Measurements from ENCODE around the gene PCDH1.

DNA sequence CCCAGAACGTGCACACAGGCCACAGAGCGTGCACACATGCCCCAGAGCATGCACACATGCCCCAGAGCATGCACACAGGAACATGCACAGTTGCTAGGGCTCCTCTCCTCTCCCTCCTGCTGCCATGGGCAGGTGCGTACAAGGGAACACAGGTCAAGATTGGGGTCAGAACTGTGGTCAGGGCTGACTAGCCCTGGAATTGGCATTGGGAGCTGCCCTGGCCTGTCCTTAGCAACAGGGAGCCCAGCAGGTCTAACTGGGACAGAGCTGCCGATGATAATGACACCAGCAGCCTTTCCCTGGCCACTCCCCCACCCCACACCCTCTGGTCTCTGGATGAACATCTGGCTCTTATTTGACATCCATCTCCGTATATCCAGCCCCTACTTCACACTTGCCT lies 8.0 kb downstream of the PCDH1 start:
- TF ChIP-seq POLR2AphosphoS5 (IDR thresholded peaks at IDR 0.05; ENCODE audit: low read depth, low read length) (no peak), ZNF34 (CRISPR knock-in tag; IDR thresholded peaks at IDR 0.05; ENCODE audit: borderline replicate concordance) (no peak)
- TF ChIP-seq, protein P1, sequence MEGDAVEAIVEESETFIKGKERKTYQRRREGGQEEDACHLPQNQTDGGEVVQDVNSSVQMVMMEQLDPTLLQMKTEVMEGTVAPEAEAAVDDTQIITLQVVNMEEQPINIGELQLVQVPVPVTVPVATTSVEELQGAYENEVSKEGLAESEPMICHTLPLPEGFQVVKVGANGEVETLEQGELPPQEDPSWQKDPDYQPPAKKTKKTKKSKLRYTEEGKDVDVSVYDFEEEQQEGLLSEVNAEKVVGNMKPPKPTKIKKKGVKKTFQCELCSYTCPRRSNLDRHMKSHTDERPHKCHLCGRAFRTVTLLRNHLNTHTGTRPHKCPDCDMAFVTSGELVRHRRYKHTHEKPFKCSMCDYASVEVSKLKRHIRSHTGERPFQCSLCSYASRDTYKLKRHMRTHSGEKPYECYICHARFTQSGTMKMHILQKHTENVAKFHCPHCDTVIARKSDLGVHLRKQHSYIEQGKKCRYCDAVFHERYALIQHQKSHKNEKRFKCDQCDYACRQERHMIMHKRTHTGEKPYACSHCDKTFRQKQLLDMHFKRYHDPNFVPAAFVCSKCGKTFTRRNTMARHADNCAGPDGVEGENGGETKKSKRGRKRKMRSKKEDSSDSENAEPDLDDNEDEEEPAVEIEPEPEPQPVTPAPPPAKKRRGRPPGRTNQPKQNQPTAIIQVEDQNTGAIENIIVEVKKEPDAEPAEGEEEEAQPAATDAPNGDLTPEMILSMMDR (CRISPR knock-in tag; IDR thresholded peaks at IDR 0.05) = no peak
- TF ChIP-seq, protein P2, sequence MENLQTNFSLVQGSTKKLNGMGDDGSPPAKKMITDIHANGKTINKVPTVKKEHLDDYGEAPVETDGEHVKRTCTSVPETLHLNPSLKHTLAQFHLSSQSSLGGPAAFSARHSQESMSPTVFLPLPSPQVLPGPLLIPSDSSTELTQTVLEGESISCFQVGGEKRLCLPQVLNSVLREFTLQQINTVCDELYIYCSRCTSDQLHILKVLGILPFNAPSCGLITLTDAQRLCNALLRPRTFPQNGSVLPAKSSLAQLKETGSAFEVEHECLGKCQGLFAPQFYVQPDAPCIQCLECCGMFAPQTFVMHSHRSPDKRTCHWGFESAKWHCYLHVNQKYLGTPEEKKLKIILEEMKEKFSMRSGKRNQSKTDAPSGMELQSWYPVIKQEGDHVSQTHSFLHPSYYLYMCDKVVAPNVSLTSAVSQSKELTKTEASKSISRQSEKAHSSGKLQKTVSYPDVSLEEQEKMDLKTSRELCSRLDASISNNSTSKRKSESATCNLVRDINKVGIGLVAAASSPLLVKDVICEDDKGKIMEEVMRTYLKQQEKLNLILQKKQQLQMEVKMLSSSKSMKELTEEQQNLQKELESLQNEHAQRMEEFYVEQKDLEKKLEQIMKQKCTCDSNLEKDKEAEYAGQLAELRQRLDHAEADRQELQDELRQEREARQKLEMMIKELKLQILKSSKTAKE (CRISPR knock-in tag; IDR thresholded peaks at IDR 0.05; ENCODE audit: borderline replicate concordance) = no peak
